H9 (cell line): ENCODE results near the gene CXCL10. TPM values are rescaled to one million over a fixed set of nuclear protein-coding genes. Genes with fewer than 3 reads are reported as not detected.

ENCODE experiments used
- DNase-seq: peaks from one replicate; pipeline ENCODE4 v3.0.0-alpha.2; 2017
- H2AFZ ChIP-seq: one replicate; pipeline ENCODE4 v1.6.1; 2013; ENCODE audit warnings: mild to moderate bottlenecking, low read length, control low read depth, moderate library complexity
- H2AK5ac ChIP-seq: 2 replicates; pipeline ENCODE4 v1.6.1; 2013; ENCODE audit warnings: low read length, control low read depth, mixed read lengths; ENCODE audit not compliant: insufficient read length
- H2BK120ac ChIP-seq: one replicate; pipeline ENCODE4 v1.6.1; 2013; ENCODE audit warnings: low read depth, mild to moderate bottlenecking, low read length, control low read depth, inconsistent platforms; ENCODE audit not compliant: poor library complexity, severe bottlenecking
- H2BK12ac ChIP-seq: 2 replicates; pipeline ENCODE4 v1.6.1; 2013; ENCODE audit warnings: low read length, control low read depth, mixed read lengths, low read depth; ENCODE audit not compliant: insufficient read length
- H2BK15ac ChIP-seq: 2 replicates; pipeline ENCODE4 v1.6.1; 2013; ENCODE audit warnings: low read depth, low read length, control low read depth
- H2BK20ac ChIP-seq: one replicate; pipeline ENCODE4 v1.6.1; 2013; ENCODE audit warnings: low read depth, mild to moderate bottlenecking, low read length, control low read depth, inconsistent platforms; ENCODE audit not compliant: poor library complexity, severe bottlenecking
- H2BK5ac ChIP-seq: 2 replicates; pipeline ENCODE4 v1.6.1; 2013; ENCODE audit warnings: low read length, control low read depth, mixed read lengths; ENCODE audit not compliant: insufficient read length
- H3K14ac ChIP-seq: 2 replicates; pipeline ENCODE4 v1.6.1; 2013; ENCODE audit warnings: low read length, control low read depth; ENCODE audit not compliant: insufficient read depth
- H3K18ac ChIP-seq: 2 replicates; pipeline ENCODE4 v1.6.1; 2013; ENCODE audit warnings: low read depth, mild to moderate bottlenecking, mixed read lengths, low read length, control low read depth; ENCODE audit not compliant: insufficient read length
- H3K23ac ChIP-seq: 2 replicates; pipeline ENCODE4 v1.6.1; 2013; ENCODE audit warnings: low read length, control low read depth, mixed read lengths, low read depth; ENCODE audit not compliant: insufficient read length
- H3K23me2 ChIP-seq: 2 replicates; pipeline ENCODE4 v1.6.1; 2013; ENCODE audit warnings: low read depth, mild to moderate bottlenecking, mixed read lengths, low read length, control low read depth; ENCODE audit not compliant: insufficient read length, poor library complexity, severe bottlenecking
- H3K27ac ChIP-seq: 2 replicates; pipeline ENCODE4 v1.5.1; 2013; ENCODE audit warnings: low read length, control low read depth, mixed read lengths, low read depth; ENCODE audit not compliant: insufficient read length
- H3K27me3 ChIP-seq: 2 replicates; pipeline ENCODE4 v1.6.1; 2013; ENCODE audit warnings: low read length, control low read depth, inconsistent platforms; ENCODE audit not compliant: insufficient read depth
- H3K4ac ChIP-seq: 2 replicates; pipeline ENCODE4 v1.6.1; 2013; ENCODE audit warnings: low read depth, mild to moderate bottlenecking, control low read depth, inconsistent platforms, low read length, moderate library complexity
- H3K4me1 ChIP-seq: 2 replicates; pipeline ENCODE4 v1.6.1; 2013; ENCODE audit warnings: low read length, control low read depth, inconsistent platforms; ENCODE audit not compliant: insufficient read depth
- H3K4me2 ChIP-seq: 2 replicates; pipeline ENCODE4 v1.6.1; 2013; ENCODE audit warnings: low read length, control low read depth, mixed read lengths; ENCODE audit not compliant: insufficient read length, insufficient read depth
- H3K56ac ChIP-seq: 2 replicates; pipeline ENCODE4 v1.6.1; 2013; ENCODE audit warnings: low read depth, mild to moderate bottlenecking, mixed read lengths, low read length, control low read depth; ENCODE audit not compliant: insufficient read length
- H3K79me1 ChIP-seq: 2 replicates; pipeline ENCODE4 v1.6.1; 2013; ENCODE audit warnings: low read depth, mild to moderate bottlenecking, moderate library complexity, low read length, control low read depth, inconsistent platforms; ENCODE audit not compliant: insufficient read depth, poor library complexity, severe bottlenecking
- H3K79me2 ChIP-seq: 2 replicates; pipeline ENCODE4 v1.6.1; 2013; ENCODE audit warnings: low read length, control low read depth, inconsistent platforms; ENCODE audit not compliant: insufficient read depth
- H3K9ac ChIP-seq: 2 replicates; pipeline ENCODE4 v1.6.1; 2013; ENCODE audit warnings: low read length, control low read depth, mixed read lengths; ENCODE audit not compliant: insufficient read length; ENCODE audit errors: extremely low read depth
- H3K9me3 ChIP-seq: one replicate; pipeline ENCODE4 v1.6.1; 2013; ENCODE audit warnings: low read depth, low read length, inconsistent platforms; ENCODE audit not compliant: control insufficient read depth
- H3T11ph ChIP-seq: one replicate; pipeline ENCODE4 v1.6.1; 2013; ENCODE audit warnings: mild to moderate bottlenecking, low read length, control low read depth, inconsistent platforms
- H4K20me1 ChIP-seq: one replicate; pipeline ENCODE4 v1.6.1; 2013; ENCODE audit not compliant: control insufficient read depth, insufficient read length, insufficient read depth
- H4K5ac ChIP-seq: 2 replicates; pipeline ENCODE4 v1.6.1; 2013; ENCODE audit warnings: low read depth, mild to moderate bottlenecking, mixed read lengths, low read length, control low read depth; ENCODE audit not compliant: insufficient read length
- H4K8ac ChIP-seq: replicated peaks from 2 replicates; pipeline ENCODE4 v1.6.1; 2013; ENCODE audit warnings: low read length, control low read depth, mixed read lengths, low read depth; ENCODE audit not compliant: insufficient read length
- H4K91ac ChIP-seq: 2 replicates; pipeline ENCODE4 v1.6.1; 2013; ENCODE audit warnings: low read depth, mild to moderate bottlenecking, moderate library complexity, mixed read lengths, low read length, control low read depth; ENCODE audit not compliant: insufficient read length
- H3K27ac Mint-ChIP-seq, 3 experiments: 2 replicates in 2 of 3; 3 replicates in 1 of 3; pipeline ENCODE4 v1.8.0; 2020 to 2021; ENCODE audit warnings: mixed read lengths in 3 of 3, mild to moderate bottlenecking in 1 of 3, moderate library complexity in 1 of 3
- H3K27me3 Mint-ChIP-seq: 2 replicates; pipeline ENCODE4 v1.8.0; 2021; ENCODE audit warnings: low read depth, mild to moderate bottlenecking, moderate library complexity, mixed read lengths
- H3K36me3 Mint-ChIP-seq, 3 experiments: 2 replicates in 2 of 3; 3 replicates in 1 of 3; pipeline ENCODE4 v1.8.0; 2020 to 2021; ENCODE audit warnings: low read depth in 3 of 3, mixed read lengths in 3 of 3; ENCODE audit not compliant: insufficient read depth in 1 of 3
- H3K4me1 Mint-ChIP-seq, 2 experiments: 2 replicates each; pipeline ENCODE4 v1.8.0; 2020; ENCODE audit warnings: mixed read lengths in 2 of 2
- H3K4me3 Mint-ChIP-seq, 2 experiments: 2 replicates in 1 of 2; 3 replicates in 1 of 2; pipeline ENCODE4 v1.8.0; 2020 to 2021; ENCODE audit warnings: mild to moderate bottlenecking in 2 of 2, mixed read lengths in 2 of 2, moderate library complexity in 1 of 2
- H3K9me3 Mint-ChIP-seq, 2 experiments: 2 replicates in 1 of 2; 3 replicates in 1 of 2; pipeline ENCODE4 v1.8.0; 2020; ENCODE audit warnings: mild to moderate bottlenecking in 2 of 2, mixed read lengths in 2 of 2, moderate library complexity in 1 of 2
- WGBS: extraction: QIAGEN DNeasy Blood & Tissue Kit; methylation state at CpG from one replicate; pipeline ENCODE4 v1.1.7; 2013; ENCODE audit warnings: missing lambda C conversion rate, low lambda C conversion rate, mixed read lengths; ENCODE audit not compliant: insufficient read length; ENCODE audit errors: extremely low coverage; 5-methylcytosine and 5-hydroxymethylcytosine counted together
- total RNA-seq: library from RNA; stranded (reverse); gene quantifications from 2 replicates; pipeline ENCODE4 v1.2.1, GENCODE V29; 2021
- TF ChIP-seq, protein P1 (sequence below): fragments of 200-600 bp; sonication (generic); conservative IDR thresholded peaks from 3 replicates; pipeline ENCODE4 v1.8.0; 2021; ENCODE audit warnings: antibody characterized with exemption, mild to moderate bottlenecking

CXCL10 gene
- total RNA-seq, 1 experiment from 2014 or later, result not detected

GRCh38 chr4:76007089-76007862 lies 16.0 kb downstream of the CXCL10 start, which contains the start of gene CXCL9:
CXCL9 (minus strand) TSS chr4:76007509; CDS start chr4:76007449, 60 bp downstream.
- peaks cover 9% of the 10 kb centered on the region; the same call in 1 of the 2 replicates for H3K4me1 ChIP-seq
- no peaks in the 10 kb centered on the region for H3K9me3 ChIP-seq
- no CpG with 5 or more reads among the region's 1 CpG for WGBS
- no peaks in the 10 kb centered on the region for H3K23me2 ChIP-seq
- H2BK120ac ChIP-seq, result no peak within 1 kb of the TSS
- H4K5ac ChIP-seq, result no peak within 1 kb of the TSS
- H3K4me2 ChIP-seq, result no peak within 1 kb of the TSS
- H4K91ac ChIP-seq, result no peak within 1 kb of the TSS
- no peaks in the 10 kb centered on the region for H3K79me1 ChIP-seq
- H3K79me2 ChIP-seq, result no peaks in the 10 kb centered on the region
- H3K27me3 ChIP-seq, result no peaks in the 10 kb centered on the region
- no peak within 1 kb of the TSS for H3K14ac ChIP-seq
- H2BK15ac ChIP-seq, result no peak within 1 kb of the TSS
- no peak within 1 kb of the TSS for H3K18ac ChIP-seq
- no peak within 1 kb of the TSS for H2BK20ac ChIP-seq
- no peaks in the 10 kb centered on the region for H3K9me3 Mint-ChIP-seq
- peaks cover 9% of the 10 kb centered on the region; the same call in 1 of the 2 replicates for H3K27me3 Mint-ChIP-seq
- no peak within 1 kb of the TSS for H2AFZ ChIP-seq
- no peak within 1 kb of the TSS for H3K9ac ChIP-seq
- no peak within 1 kb of the TSS for H3K27ac Mint-ChIP-seq
- no peaks in the 10 kb centered on the region for H3K36me3 Mint-ChIP-seq
- H3K4me1 Mint-ChIP-seq, result peaks cover 10 to 12% of the 10 kb centered on the region in 2 experiments
- H4K20me1 ChIP-seq, result no peaks in the 10 kb centered on the region
- no peak within 1 kb of the TSS for H2AK5ac ChIP-seq
- H3T11ph ChIP-seq, result no peak within 1 kb of the TSS
- H2BK12ac ChIP-seq, result no peak within 1 kb of the TSS
- no peak within 1 kb of the TSS for H3K23ac ChIP-seq
- no peak within 1 kb of the TSS for H2BK5ac ChIP-seq
- no peak within 1 kb of the TSS for H3K4ac ChIP-seq
- H3K27ac ChIP-seq, result no peak within 1 kb of the TSS
- no peak within 1 kb of the TSS for H3K56ac ChIP-seq
- H4K8ac ChIP-seq, result no peak within 1 kb of the TSS
- H3K4me3 Mint-ChIP-seq, result no peak within 1 kb of the TSS
- DNase-seq, result no peak
- TF ChIP-seq, protein P1, sequence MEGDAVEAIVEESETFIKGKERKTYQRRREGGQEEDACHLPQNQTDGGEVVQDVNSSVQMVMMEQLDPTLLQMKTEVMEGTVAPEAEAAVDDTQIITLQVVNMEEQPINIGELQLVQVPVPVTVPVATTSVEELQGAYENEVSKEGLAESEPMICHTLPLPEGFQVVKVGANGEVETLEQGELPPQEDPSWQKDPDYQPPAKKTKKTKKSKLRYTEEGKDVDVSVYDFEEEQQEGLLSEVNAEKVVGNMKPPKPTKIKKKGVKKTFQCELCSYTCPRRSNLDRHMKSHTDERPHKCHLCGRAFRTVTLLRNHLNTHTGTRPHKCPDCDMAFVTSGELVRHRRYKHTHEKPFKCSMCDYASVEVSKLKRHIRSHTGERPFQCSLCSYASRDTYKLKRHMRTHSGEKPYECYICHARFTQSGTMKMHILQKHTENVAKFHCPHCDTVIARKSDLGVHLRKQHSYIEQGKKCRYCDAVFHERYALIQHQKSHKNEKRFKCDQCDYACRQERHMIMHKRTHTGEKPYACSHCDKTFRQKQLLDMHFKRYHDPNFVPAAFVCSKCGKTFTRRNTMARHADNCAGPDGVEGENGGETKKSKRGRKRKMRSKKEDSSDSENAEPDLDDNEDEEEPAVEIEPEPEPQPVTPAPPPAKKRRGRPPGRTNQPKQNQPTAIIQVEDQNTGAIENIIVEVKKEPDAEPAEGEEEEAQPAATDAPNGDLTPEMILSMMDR, result no peak
